H1 (cell line): ENCODE results near the gene MRPL50. TPM values are rescaled to one million over a fixed set of nuclear protein-coding genes. Genes with fewer than 3 reads are reported as not detected.

Experiments
- MAX ChIP-seq: IDR thresholded peaks from 2 replicates; pipeline ENCODE4 v1.6.1; 2012; ENCODE audit warnings: inconsistent platforms
- RBBP5 ChIP-seq: IDR thresholded peaks from 2 replicates; pipeline ENCODE4 v1.7.1; 2012; ENCODE audit warnings: low read depth, mild to moderate bottlenecking, inconsistent platforms, low read length, moderate library complexity, borderline replicate concordance
- RXRA ChIP-seq: IDR thresholded peaks from 2 replicates; pipeline ENCODE4 v1.6.1; 2011; ENCODE audit warnings: low read depth, mild to moderate bottlenecking, low read length, moderate library complexity; ENCODE audit not compliant: insufficient read depth
- SRF ChIP-seq: IDR thresholded peaks from 2 replicates; pipeline ENCODE4 v1.6.1; 2011; ENCODE audit warnings: mild to moderate bottlenecking, low read depth, low read length, moderate library complexity
- polyA plus RNA-seq, 7 experiments: library from polyadenylated mRNA; depleted of rRNA in 3 of 7; stranded (reverse) in 5 of 7; unstranded in 2 of 7; fragments of >200 nt in 5 of 7; fragments of 200-250 nt in 2 of 7; gene quantifications; 1 replicate in 5 of 7; 2 replicates in 1 of 7; 4 replicates in 1 of 7; pipeline versions ENCODE4 v1.2.1 to v1.2.3, GENCODE V29; 2011 to 2013; ENCODE audit warnings: missing spikeins in 2 of 7, mixed read lengths in 2 of 7
- total RNA-seq: library from RNA; stranded (reverse); fragmentation: NEBNext Ultra II Directional; extraction: Animal tissue kit (Norgen Biotek cat#: 25700); gene quantifications from 2 replicates; pipeline ENCODE4 v1.2.1, GENCODE V29; 2021

MRPL50 gene
- total and polyA plus RNA-seq, 2 of the 8 experiments (the other 6 are each of a cell fraction or from before 2014, with no cell fraction given), result 17.8 to 25.1 TPM

GRCh38 chr9:101375546-101375945 is 22.9 kb downstream of the MRPL50 start (continued):
- TF ChIP-seq MAX (no peak), RXRA (no peak), RBBP5 (no peak), SRF (no peak)
